Fibroblast of lung (primary cell): Measurements from ENCODE around the gene CTNNA2. TPM values are rescaled to one million over a fixed set of nuclear protein-coding genes. Genes with fewer than 3 reads are reported as not detected.

Source experiments
- DNase-seq, 2 donors: peaks; one replicate each; pipeline versions ENCODE4 v3.0.0 to v3.0.0-alpha.2; 2010; ENCODE audit warnings: low read depth in 2 of 2
- H2AFZ ChIP-seq: 2 replicates; pipeline ENCODE4 v1.5.1; 2012; ENCODE audit warnings: low read length, control low read depth, inconsistent platforms
- H3K27ac ChIP-seq: 2 replicates; pipeline ENCODE4 v1.5.1; 2011; ENCODE audit warnings: low read length, control low read depth; ENCODE audit not compliant: insufficient read depth
- H3K27me3 ChIP-seq: 2 replicates; pipeline ENCODE4 v1.5.1; 2011; ENCODE audit warnings: mild to moderate bottlenecking, low read length; ENCODE audit not compliant: control insufficient read depth, insufficient read depth
- H3K36me3 ChIP-seq: 2 replicates; pipeline ENCODE4 v1.5.1; 2011; ENCODE audit warnings: low read length; ENCODE audit not compliant: control insufficient read depth, insufficient read depth
- H3K4me1 ChIP-seq: 2 replicates; pipeline ENCODE4 v1.5.1; 2011; ENCODE audit warnings: low read length; ENCODE audit not compliant: control insufficient read depth, insufficient read depth; ENCODE audit errors: extremely low read depth
- H3K4me2 ChIP-seq: 2 replicates; pipeline ENCODE4 v1.5.1; 2011; ENCODE audit warnings: low read length, control low read depth; ENCODE audit not compliant: insufficient read depth; ENCODE audit errors: extremely low read depth
- H3K4me3 ChIP-seq, 4 experiments: fragments of 200-600 bp in 1 of 4; sonication (generic) in 1 of 4; replicated peaks in 1 of 4; 2 replicates each; pipeline ENCODE4 v1.5.1; 2011 to 2016; ENCODE audit warnings: low read length in 4 of 4, low read depth in 3 of 4, mild to moderate bottlenecking in 3 of 4, control low read depth in 2 of 4, inconsistent platforms in 1 of 4, mixed read lengths in 1 of 4; ENCODE audit not compliant: insufficient read depth in 1 of 4; ENCODE audit errors: control extremely low read depth in 1 of 4
- H3K79me2 ChIP-seq: 2 replicates; pipeline ENCODE4 v1.5.1; 2012; ENCODE audit warnings: mild to moderate bottlenecking, low read length, inconsistent platforms; ENCODE audit not compliant: control insufficient read depth, insufficient read depth
- H3K9ac ChIP-seq: 2 replicates; pipeline ENCODE4 v1.5.1; 2011; ENCODE audit warnings: mild to moderate bottlenecking, low read length, control low read depth; ENCODE audit not compliant: insufficient read depth
- H3K9me3 ChIP-seq: 2 replicates; pipeline ENCODE4 v1.5.1; 2012; ENCODE audit warnings: low read depth, low read length; ENCODE audit not compliant: control insufficient read depth, insufficient read depth
- H4K20me1 ChIP-seq: 2 replicates; pipeline ENCODE4 v1.5.1; 2011; ENCODE audit warnings: low read length; ENCODE audit not compliant: control insufficient read depth, insufficient read depth; ENCODE audit errors: extremely low read depth
- EZH2 ChIP-seq: IDR thresholded peaks from 2 replicates; pipeline ENCODE4 v1.5.1; 2012; ENCODE audit warnings: low read length, control low read depth, mild to moderate bottlenecking; ENCODE audit errors: missing control alignments
- polyA plus RNA-seq, 2 donors: library from polyadenylated mRNA; depleted of rRNA in 1 of 2; stranded (reverse) in 1 of 2; unstranded in 1 of 2; fragments of >200 nt; gene quantifications; 2 replicates each; pipeline ENCODE4 v1.2.1, GENCODE V29; 2011 to 2012; ENCODE audit warnings: missing spikeins in 1 of 2
- total RNA-seq: library from RNA; depleted of rRNA; stranded (reverse); fragments of >200 nt; gene quantifications from 2 replicates; pipeline ENCODE4 v1.2.1, GENCODE V29; 2014
- TF ChIP-seq, protein P1 (sequence below), 2 donors: IDR thresholded peaks in 1 of 2; conservative IDR thresholded peaks in 1 of 2; 1 replicate in 1 of 2; 2 replicates in 1 of 2; pipeline ENCODE4 v1.5.1; 2011 to 2012; ENCODE audit warnings: low read length in 2 of 2, control low read depth in 1 of 2, inconsistent platforms in 1 of 2, low read depth in 1 of 2, mild to moderate bottlenecking in 1 of 2

The CTNNA2 gene
- total and polyA plus RNA-seq, 2 donors (not counting 1 experiment from before 2014, with no cell fraction given): not detected

DNA sequence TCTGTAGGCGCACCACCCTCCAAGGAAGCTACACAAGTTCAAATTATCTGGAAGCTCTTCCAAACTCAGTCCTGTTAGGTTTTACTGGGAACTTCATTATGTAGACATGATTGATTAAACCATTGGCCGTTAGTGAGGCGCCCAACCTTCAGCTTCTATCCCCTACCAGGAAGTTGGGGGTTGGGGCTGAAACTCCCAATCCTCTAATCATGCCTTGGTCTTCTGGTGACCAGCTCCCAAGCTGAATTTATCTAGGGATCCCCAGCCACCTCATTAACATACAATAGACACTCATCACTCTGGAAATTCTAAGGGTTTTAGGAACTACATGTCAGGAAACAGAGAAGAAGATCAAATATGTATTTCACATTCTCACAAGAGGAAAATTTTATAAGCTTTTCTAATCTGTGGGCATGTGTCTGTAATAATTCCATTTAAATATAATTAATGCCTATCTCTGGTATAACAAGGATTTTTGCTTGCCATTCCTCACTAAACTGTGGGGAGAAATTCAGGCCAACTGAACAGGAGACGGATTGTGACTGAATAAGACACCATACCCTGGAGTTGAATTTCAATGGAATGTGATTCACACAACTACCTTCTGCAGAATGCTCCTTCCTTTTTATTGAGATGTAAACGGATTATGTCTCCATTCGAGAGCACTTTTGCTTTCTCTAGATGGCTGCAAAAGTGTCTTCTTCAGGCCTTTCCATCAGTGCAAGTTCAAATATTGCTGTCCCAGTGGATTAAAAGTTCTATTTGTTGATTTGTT is 463.1 kb downstream of the CTNNA2 start:
- Histone ChIP-seq H3K9me3 (no peaks in the 10 kb centered on the region), H3K4me3 (no peak overlapping the region), H3K36me3 (no peaks in the 10 kb centered on the region), H3K4me2 (no peak overlapping the region), H3K4me1 (no peaks in the 10 kb centered on the region), H3K79me2 (no peaks in the 10 kb centered on the region), H3K27ac (no peak overlapping the region), H3K27me3 (no peaks in the 10 kb centered on the region), H3K9ac (no peak overlapping the region), H4K20me1 (no peaks in the 10 kb centered on the region), H2AFZ (no peak overlapping the region)
- TF ChIP-seq, protein P1, sequence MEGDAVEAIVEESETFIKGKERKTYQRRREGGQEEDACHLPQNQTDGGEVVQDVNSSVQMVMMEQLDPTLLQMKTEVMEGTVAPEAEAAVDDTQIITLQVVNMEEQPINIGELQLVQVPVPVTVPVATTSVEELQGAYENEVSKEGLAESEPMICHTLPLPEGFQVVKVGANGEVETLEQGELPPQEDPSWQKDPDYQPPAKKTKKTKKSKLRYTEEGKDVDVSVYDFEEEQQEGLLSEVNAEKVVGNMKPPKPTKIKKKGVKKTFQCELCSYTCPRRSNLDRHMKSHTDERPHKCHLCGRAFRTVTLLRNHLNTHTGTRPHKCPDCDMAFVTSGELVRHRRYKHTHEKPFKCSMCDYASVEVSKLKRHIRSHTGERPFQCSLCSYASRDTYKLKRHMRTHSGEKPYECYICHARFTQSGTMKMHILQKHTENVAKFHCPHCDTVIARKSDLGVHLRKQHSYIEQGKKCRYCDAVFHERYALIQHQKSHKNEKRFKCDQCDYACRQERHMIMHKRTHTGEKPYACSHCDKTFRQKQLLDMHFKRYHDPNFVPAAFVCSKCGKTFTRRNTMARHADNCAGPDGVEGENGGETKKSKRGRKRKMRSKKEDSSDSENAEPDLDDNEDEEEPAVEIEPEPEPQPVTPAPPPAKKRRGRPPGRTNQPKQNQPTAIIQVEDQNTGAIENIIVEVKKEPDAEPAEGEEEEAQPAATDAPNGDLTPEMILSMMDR (conservative IDR thresholded peaks at IDR 0.05 in 1 of 2, IDR thresholded peaks at IDR 0.05 in 1 of 2; ENCODE audit: low read depth in 1 of 2, low read length in 2 of 2): no peak
- no peak for TF ChIP-seq EZH2
- DNase-seq: no peak

DNA sequence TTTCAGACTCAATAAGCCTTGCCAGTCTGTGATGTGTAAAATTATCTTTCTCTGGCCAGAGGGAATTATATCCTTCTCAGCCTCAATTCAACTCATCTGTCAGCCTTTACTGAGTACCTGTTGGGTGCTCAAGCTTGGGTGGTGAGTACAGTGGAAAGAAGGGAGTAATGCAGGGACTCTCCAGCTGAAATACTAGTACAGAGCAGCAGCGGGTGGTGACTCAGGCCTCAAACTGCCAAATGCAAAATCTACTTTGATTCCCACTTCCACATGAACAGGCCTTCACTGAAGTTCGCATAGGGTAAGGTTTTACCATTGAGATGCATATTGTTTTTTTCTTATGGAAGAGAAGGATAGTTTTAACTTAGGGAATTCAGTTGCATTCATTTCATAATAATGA is 464.9 kb downstream of the CTNNA2 start:
- Histone ChIP-seq H3K27me3 (no peaks in the 10 kb centered on the region), H3K9ac (no peak overlapping the region), H3K27ac (no peak overlapping the region), H3K4me2 (no peak overlapping the region), H3K4me1 (no peaks in the 10 kb centered on the region), H3K79me2 (no peaks in the 10 kb centered on the region), H2AFZ (no peak overlapping the region), H4K20me1 (no peaks in the 10 kb centered on the region), H3K36me3 (no peaks in the 10 kb centered on the region), H3K9me3 (no peaks in the 10 kb centered on the region), H3K4me3 (no peak overlapping the region)
- DNase-seq: no peak
- TF ChIP-seq, protein P1 (conservative IDR thresholded peaks at IDR 0.05 in 1 of 2, IDR thresholded peaks at IDR 0.05 in 1 of 2; ENCODE audit: low read depth in 1 of 2, low read length in 2 of 2): no peak
- no peak for TF ChIP-seq EZH2

DNA sequence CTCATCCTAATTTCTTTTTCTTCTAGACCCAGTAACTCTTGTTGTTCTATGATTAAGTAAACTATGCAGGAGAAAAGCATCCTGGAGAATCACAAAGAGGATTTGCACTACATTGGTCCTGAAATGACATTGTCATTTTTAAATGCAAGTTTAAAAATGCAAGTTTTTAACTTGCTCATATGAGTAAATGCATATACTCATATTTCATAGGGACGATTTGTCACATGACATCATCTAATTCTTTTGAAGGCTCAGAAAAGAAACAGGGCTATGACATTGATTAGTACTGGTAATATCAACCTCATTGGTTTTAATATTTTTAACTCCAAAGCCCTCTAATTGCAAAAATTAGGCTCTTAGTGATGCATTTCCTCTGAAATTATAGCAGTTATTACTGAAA is 467.3 kb downstream of the CTNNA2 start:
- H3K36me3 ChIP-seq: no peaks in the 10 kb centered on the region
- H3K27ac ChIP-seq: no peak overlapping the region
- TF ChIP-seq, protein P1 (conservative IDR thresholded peaks at IDR 0.05 in 1 of 2, IDR thresholded peaks at IDR 0.05 in 1 of 2; ENCODE audit: low read depth in 1 of 2, low read length in 2 of 2): no peak
- no peak for TF ChIP-seq EZH2
- no peaks in the 10 kb centered on the region for H4K20me1 ChIP-seq
- H3K4me3 ChIP-seq: no peak overlapping the region
- no peaks in the 10 kb centered on the region for H3K9me3 ChIP-seq
- H3K4me2 ChIP-seq: no peak overlapping the region
- H3K79me2 ChIP-seq: no peaks in the 10 kb centered on the region
- DNase-seq: no peak
- H3K27me3 ChIP-seq: no peaks in the 10 kb centered on the region
- no peak overlapping the region for H2AFZ ChIP-seq
- H3K4me1 ChIP-seq: no peaks in the 10 kb centered on the region
- H3K9ac ChIP-seq: no peak overlapping the region
